GM12864 (cell line): Measurements from ENCODE around the gene IQUB.

Source experiments
- DNase-seq: peaks from one replicate; pipeline ENCODE4 v3.0.0-alpha.2; 2011; ENCODE audit warnings: low read depth
- H3K4me3 ChIP-seq: 2 replicates; pipeline ENCODE4 v1.5.1; 2011; ENCODE audit warnings: mild to moderate bottlenecking, low read depth, low read length, control low read depth
- TF ChIP-seq, protein P1 (sequence below): IDR thresholded peaks from 2 replicates; pipeline ENCODE4 v1.5.1; 2011; ENCODE audit warnings: low read depth, mild to moderate bottlenecking, moderate library complexity, low read length, control low read depth, inconsistent platforms; ENCODE audit errors: missing control alignments

The IQUB gene

GRCh38 chr7:123472327-123472726 is 62.1 kb downstream of the IQUB start:
- no peak for DNase-seq
- H3K4me3 ChIP-seq = no peak overlapping the region
- TF ChIP-seq, protein P1, sequence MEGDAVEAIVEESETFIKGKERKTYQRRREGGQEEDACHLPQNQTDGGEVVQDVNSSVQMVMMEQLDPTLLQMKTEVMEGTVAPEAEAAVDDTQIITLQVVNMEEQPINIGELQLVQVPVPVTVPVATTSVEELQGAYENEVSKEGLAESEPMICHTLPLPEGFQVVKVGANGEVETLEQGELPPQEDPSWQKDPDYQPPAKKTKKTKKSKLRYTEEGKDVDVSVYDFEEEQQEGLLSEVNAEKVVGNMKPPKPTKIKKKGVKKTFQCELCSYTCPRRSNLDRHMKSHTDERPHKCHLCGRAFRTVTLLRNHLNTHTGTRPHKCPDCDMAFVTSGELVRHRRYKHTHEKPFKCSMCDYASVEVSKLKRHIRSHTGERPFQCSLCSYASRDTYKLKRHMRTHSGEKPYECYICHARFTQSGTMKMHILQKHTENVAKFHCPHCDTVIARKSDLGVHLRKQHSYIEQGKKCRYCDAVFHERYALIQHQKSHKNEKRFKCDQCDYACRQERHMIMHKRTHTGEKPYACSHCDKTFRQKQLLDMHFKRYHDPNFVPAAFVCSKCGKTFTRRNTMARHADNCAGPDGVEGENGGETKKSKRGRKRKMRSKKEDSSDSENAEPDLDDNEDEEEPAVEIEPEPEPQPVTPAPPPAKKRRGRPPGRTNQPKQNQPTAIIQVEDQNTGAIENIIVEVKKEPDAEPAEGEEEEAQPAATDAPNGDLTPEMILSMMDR = no peak

GRCh38 chr7:123468303-123468702 is 66.1 kb downstream of the IQUB start:
- TF ChIP-seq, protein P1 = no peak
- DNase-seq = no peak
- no peak overlapping the region for H3K4me3 ChIP-seq

GRCh38 chr7:123463890-123464289 is 70.5 kb downstream of the IQUB start:
- TF ChIP-seq, protein P1 = no peak
- H3K4me3 ChIP-seq = no peak overlapping the region
- no peak for DNase-seq

GRCh38 chr7:123460616-123461015 is 73.8 kb downstream of the IQUB start:
- no peak overlapping the region for H3K4me3 ChIP-seq
- TF ChIP-seq, protein P1 = no peak
- no peak for DNase-seq

DNA sequence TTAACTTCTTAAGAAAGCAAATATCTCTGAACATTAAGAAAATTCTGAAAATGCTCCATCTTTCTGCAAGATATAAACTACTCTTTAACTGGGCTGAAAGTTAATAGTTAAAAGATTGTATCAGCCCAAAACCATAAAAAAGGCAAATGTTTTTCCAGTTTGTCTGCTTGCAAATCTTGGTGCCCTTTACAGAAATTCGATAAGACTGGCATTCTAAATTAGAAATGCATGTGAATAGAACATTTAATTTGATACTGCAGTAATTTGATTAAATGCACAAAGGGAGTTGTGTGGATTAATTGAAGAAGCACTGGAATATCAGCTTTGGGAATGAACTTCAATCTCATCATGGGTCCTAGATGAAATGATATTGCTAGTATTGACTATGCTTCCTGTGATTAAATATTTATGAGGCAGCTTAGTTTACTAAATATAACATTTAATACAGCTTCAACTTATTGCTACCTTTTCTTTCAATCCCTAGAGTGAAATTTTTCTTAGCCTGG is 78.4 kb downstream of the IQUB start:
- no peak for DNase-seq
- TF ChIP-seq, protein P1 = no peak
- H3K4me3 ChIP-seq = no peak overlapping the region

GRCh38 chr7:123440101-123440548 is 94.3 kb downstream of the IQUB start:
- no peak overlapping the region for H3K4me3 ChIP-seq
- DNase-seq = no peak
- TF ChIP-seq, protein P1 = no peak

GRCh38 chr7:123439191-123439590 is 95.2 kb downstream of the IQUB start:
- no peak for DNase-seq
- no peak overlapping the region for H3K4me3 ChIP-seq
- TF ChIP-seq, protein P1 = no peak
